HepG2 (cell line): ENCODE data around the gene TMEM59. TPM values are rescaled to one million over a fixed set of nuclear protein-coding genes. Genes with fewer than 3 reads are reported as not detected.

Experiments used
- RBFOX2 ChIP-seq: fragments of 200-400 bp; formaldehyde crosslinking; IDR thresholded peaks from 2 replicates; pipeline ENCODE4 v1.6.1; 2017; ENCODE audit warnings: low read depth, mild to moderate bottlenecking, low read length
- REXO4 ChIP-seq: sonication (generic); formaldehyde crosslinking; IDR thresholded peaks from 2 replicates; pipeline ENCODE4 v1.8.0; 2022; ENCODE audit warnings: missing genetic modification reagents, mild to moderate bottlenecking, borderline replicate concordance
- ZFP82 ChIP-seq: sonication (generic); formaldehyde crosslinking; IDR thresholded peaks from 2 replicates; pipeline ENCODE4 v1.5.1; 2020; ENCODE audit warnings: mild to moderate bottlenecking, missing genetic modification reagents, borderline replicate concordance
- ZNF556 ChIP-seq: sonication (generic); formaldehyde crosslinking; IDR thresholded peaks from 2 replicates; pipeline ENCODE4 v1.4.0; 2020; ENCODE audit warnings: mild to moderate bottlenecking, missing genetic modification reagents, borderline replicate concordance
- polyA plus RNA-seq, 8 experiments: library from polyadenylated mRNA; depleted of rRNA in 3 of 8; stranded (reverse) in 7 of 8; unstranded in 1 of 8; fragments of >200 nt; fragmentation: Illumina TruSeq in 4 of 8; extraction: Trizol in 4 of 8; gene quantifications; 2 replicates each; pipeline versions ENCODE4 v1.2.1 to v1.2.3, GENCODE V29; 2011 to 2016; ENCODE audit warnings: low read depth in 4 of 8, missing spikeins in 1 of 8, mixed read lengths in 1 of 8; ENCODE audit not compliant: insufficient read depth in 1 of 8
- total RNA-seq, 5 experiments: library from RNA; depleted of rRNA; stranded (reverse); fragments of >200 nt; fragmentation: Illumina TruSeq; extraction: Trizol; gene quantifications; 2 replicates each; pipeline ENCODE4 v1.2.3, GENCODE V29; 2016; ENCODE audit warnings: low read depth in 1 of 5
- TF ChIP-seq, protein P1 (sequence below): sonication (generic); formaldehyde crosslinking; IDR thresholded peaks from 2 replicates; pipeline ENCODE4 v1.4.0; 2020; ENCODE audit warnings: missing genetic modification reagents, mild to moderate bottlenecking, borderline replicate concordance
- TF ChIP-seq, protein P2 (sequence below): sonication (generic); formaldehyde crosslinking; IDR thresholded peaks from 2 replicates; pipeline ENCODE4 v1.5.0; 2020; ENCODE audit warnings: mild to moderate bottlenecking, missing genetic modification reagents, borderline replicate concordance
- TF ChIP-seq, protein P3 (sequence below), 2 experiments: fragments of 450-650 bp in 1 of 2; sonication (generic) in 1 of 2; formaldehyde crosslinking in 1 of 2; IDR thresholded peaks; 2 replicates each; pipeline versions ENCODE4 v1.6.1 to v1.8.0; 2016 to 2022; ENCODE audit warnings: antibody characterized with exemption in 1 of 2, mild to moderate bottlenecking in 1 of 2, missing genetic modification reagents in 1 of 2
- TF ChIP-seq, protein P4 (sequence below): IDR thresholded peaks from 2 replicates; pipeline ENCODE4 v1.6.1; 2018; ENCODE audit warnings: missing genetic modification reagents, mild to moderate bottlenecking, missing compliant biosample characterization
- TF ChIP-seq, protein P5 (sequence below): sonication (generic); formaldehyde crosslinking; IDR thresholded peaks from 2 replicates; pipeline ENCODE4 v1.8.0; 2023; ENCODE audit warnings: mild to moderate bottlenecking, missing genetic modification reagents

The TMEM59 gene
- total and polyA plus RNA-seq, 2 of the 13 experiments (the other 11 are each of a cell fraction or from before 2014, with no cell fraction given), result 147 to 363 TPM

DNA sequence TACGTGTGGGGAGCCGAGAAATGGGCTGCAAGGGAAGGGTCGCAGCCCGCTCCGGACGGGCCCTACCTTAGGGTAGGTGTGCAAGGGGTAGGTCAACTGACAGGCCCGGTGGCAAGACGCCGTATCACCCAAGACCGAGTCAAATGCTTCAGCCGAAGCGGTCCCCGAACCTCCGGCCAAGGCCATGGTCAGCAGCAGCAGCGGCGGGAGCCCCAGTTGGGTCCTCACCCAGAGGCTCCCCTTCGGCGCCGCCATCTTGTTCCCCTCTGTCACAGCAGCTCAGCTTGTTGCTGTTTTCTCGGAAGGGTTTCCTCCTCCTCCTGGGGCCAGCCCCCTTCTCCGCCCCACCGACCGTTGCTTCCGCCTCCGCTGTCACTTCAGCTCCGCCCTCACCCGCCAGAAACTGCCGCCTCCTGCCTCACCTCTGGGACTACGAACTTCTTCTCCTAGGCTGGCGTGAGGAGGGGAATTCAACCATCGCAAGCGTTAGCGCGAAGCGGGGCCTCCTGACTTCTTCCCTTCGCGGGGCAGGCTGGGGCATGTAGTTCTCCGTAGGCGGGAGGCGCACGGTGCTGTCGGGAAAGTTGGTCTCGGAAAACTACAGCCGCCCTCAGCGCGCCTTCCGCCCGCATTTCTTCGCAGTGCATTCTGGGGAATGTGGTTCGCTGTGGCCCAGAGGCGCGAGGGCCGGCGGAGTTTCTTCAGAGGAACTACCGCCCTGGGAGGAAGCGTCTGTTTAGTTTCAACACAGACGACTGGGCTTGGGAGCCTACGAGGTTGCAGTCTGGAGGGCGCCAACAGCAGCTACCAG is at the start of gene TMEM59, which contains the start of gene TCEANC2 (continued):
- TF ChIP-seq, protein P1, sequence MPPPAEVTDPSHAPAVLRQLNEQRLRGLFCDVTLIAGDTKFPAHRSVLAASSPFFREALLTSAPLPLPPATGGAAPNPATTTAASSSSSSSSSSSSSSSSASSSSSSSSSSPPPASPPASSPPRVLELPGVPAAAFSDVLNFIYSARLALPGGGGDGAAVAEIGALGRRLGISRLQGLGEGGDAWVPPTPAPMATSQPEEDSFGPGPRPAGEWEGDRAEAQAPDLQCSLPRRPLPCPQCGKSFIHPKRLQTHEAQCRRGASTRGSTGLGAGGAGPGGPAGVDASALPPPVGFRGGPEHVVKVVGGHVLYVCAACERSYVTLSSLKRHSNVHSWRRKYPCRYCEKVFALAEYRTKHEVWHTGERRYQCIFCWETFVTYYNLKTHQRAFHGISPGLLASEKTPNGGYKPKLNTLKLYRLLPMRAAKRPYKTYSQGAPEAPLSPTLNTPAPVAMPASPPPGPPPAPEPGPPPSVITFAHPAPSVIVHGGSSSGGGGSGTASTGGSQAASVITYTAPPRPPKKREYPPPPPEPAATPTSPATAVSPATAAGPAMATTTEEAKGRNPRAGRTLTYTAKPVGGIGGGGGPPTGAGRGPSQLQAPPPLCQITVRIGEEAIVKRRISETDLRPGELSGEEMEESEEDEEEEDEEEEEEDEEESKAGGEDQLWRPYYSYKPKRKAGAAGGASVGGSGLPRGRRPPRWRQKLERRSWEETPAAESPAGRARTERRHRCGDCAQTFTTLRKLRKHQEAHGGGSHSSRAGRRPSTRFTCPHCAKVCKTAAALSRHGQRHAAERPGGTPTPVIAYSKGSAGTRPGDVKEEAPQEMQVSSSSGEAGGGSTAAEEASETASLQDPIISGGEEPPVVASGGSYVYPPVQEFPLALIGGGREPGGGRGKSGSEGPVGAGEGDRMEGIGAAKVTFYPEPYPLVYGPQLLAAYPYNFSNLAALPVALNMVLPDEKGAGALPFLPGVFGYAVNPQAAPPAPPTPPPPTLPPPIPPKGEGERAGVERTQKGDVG (CRISPR knock-in tag), result no peak
- TF ChIP-seq ZNF556 (CRISPR knock-in tag) (0 out of 2 replicates have a peak, but pooled peaks have one; percentile 51), REXO4 (CRISPR knock-in tag) (no peak), RBFOX2 (peak; percentile 69), ZFP82 (no peak)
- TF ChIP-seq, protein P2, sequence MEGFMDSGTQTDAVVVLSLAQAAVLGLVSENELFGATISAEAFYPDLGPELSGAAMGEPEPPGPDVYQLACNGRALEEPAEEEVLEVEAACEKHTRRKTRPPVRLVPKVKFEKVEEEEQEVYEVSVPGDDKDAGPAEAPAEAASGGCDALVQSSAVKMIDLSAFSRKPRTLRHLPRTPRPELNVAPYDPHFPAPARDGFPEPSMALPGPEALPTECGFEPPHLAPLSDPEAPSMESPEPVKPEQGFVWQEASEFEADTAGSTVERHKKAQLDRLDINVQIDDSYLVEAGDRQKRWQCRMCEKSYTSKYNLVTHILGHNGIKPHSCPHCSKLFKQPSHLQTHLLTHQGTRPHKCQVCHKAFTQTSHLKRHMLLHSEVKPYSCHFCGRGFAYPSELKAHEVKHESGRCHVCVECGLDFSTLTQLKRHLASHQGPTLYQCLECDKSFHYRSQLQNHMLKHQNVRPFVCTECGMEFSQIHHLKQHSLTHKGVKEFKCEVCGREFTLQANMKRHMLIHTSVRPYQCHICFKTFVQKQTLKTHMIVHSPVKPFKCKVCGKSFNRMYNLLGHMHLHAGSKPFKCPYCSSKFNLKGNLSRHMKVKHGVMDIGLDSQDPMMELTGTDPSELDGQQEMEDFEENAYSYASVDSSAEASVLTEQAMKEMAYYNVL (CRISPR knock-in tag), result peak; percentile 45; the same call in 1 of the 2 replicates
- TF ChIP-seq, protein P3, sequence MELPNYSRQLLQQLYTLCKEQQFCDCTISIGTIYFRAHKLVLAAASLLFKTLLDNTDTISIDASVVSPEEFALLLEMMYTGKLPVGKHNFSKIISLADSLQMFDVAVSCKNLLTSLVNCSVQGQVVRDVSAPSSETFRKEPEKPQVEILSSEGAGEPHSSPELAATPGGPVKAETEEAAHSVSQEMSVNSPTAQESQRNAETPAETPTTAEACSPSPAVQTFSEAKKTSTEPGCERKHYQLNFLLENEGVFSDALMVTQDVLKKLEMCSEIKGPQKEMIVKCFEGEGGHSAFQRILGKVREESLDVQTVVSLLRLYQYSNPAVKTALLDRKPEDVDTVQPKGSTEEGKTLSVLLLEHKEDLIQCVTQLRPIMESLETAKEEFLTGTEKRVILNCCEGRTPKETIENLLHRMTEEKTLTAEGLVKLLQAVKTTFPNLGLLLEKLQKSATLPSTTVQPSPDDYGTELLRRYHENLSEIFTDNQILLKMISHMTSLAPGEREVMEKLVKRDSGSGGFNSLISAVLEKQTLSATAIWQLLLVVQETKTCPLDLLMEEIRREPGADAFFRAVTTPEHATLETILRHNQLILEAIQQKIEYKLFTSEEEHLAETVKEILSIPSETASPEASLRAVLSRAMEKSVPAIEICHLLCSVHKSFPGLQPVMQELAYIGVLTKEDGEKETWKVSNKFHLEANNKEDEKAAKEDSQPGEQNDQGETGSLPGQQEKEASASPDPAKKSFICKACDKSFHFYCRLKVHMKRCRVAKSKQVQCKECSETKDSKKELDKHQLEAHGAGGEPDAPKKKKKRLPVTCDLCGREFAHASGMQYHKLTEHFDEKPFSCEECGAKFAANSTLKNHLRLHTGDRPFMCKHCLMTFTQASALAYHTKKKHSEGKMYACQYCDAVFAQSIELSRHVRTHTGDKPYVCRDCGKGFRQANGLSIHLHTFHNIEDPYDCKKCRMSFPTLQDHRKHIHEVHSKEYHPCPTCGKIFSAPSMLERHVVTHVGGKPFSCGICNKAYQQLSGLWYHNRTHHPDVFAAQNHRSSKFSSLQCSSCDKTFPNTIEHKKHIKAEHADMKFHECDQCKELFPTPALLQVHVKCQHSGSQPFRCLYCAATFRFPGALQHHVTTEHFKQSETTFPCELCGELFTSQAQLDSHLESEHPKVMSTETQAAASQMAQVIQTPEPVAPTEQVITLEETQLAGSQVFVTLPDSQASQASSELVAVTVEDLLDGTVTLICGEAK (IDR thresholded peaks at IDR 0.05), result peak; percentile 14; the same call in 1 of the 2 replicates
- TF ChIP-seq, protein P3 (CRISPR knock-in tag; IDR thresholded peaks at IDR 0.05), result peak; percentile 56
- TF ChIP-seq, protein P4, sequence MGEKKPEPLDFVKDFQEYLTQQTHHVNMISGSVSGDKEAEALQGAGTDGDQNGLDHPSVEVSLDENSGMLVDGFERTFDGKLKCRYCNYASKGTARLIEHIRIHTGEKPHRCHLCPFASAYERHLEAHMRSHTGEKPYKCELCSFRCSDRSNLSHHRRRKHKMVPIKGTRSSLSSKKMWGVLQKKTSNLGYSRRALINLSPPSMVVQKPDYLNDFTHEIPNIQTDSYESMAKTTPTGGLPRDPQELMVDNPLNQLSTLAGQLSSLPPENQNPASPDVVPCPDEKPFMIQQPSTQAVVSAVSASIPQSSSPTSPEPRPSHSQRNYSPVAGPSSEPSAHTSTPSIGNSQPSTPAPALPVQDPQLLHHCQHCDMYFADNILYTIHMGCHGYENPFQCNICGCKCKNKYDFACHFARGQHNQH (CRISPR knock-in tag), result peak; percentile 89
- TF ChIP-seq, protein P5, sequence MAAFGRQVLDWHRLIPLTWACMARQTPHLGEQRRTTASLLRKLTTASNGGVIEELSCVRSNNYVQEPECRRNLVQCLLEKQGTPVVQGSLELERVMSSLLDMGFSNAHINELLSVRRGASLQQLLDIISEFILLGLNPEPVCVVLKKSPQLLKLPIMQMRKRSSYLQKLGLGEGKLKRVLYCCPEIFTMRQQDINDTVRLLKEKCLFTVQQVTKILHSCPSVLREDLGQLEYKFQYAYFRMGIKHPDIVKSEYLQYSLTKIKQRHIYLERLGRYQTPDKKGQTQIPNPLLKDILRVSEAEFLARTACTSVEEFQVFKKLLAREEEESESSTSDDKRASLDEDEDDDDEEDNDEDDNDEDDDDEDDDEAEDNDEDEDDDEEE (CRISPR knock-in tag), result no peak; the same call in 1 of the 2 replicates
